Right ventricle myocardium inferior (tissue), 1 donor: Measurements from ENCODE around the gene PRR5. TPM values are rescaled to one million over a fixed set of nuclear protein-coding genes. Genes with fewer than 3 reads are reported as not detected.
A peak's percentile ranks its signal among the peaks of the same experiment; 100 is the strongest.
"Not testable (repeated sequence)": the region's sequence is repeated elsewhere in the genome, so short reads cannot be mapped to it uniquely, and the experiment has no call there.

Experiments
- ATAC-seq: fragments of 200-7000 bp; cut with Tn5 transposase; one replicate; pipeline ENCODE4 v1.9.1; 2020; ENCODE audit warnings: mild to moderate bottlenecking, moderate library complexity
- DNase-seq: peaks from one replicate; pipeline ENCODE4 v3.0.0; 2021; ENCODE audit errors: missing footprints
- intact Hi-C: fragments of 100-400 bp; cut with DNase I; formaldehyde crosslinking; loops from one replicate; pipeline ENCODE4 v1.11.0; 2022
- long read RNA-seq: library from polyadenylated mRNA; unstranded; transcript quantifications from one replicate; pipeline ENCODE4 v2.0.0, GENCODE V29; 2021
- total RNA-seq: library from RNA; stranded (reverse); fragmentation: NEBNext Ultra II Directional; extraction: Animal tissue kit (Norgen Biotek cat#: 25700); gene quantifications from one replicate; pipeline ENCODE4 v1.2.1, GENCODE V29; 2021
- donor health status: DM: no; HTN: yes; CAD: no; lungs with severe emphysema.

Gene PRR5, protein sequence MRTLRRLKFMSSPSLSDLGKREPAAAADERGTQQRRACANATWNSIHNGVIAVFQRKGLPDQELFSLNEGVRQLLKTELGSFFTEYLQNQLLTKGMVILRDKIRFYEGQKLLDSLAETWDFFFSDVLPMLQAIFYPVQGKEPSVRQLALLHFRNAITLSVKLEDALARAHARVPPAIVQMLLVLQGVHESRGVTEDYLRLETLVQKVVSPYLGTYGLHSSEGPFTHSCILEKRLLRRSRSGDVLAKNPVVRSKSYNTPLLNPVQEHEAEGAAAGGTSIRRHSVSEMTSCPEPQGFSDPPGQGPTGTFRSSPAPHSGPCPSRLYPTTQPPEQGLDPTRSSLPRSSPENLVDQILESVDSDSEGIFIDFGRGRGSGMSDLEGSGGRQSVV
- 2.9 TPM for total RNA-seq
- long read RNA-seq, partial matches to known transcripts = 0 of 1 reads
- long read RNA-seq, other reads (novel, unspliced or antisense) = 1 of 1 reads

DNA sequence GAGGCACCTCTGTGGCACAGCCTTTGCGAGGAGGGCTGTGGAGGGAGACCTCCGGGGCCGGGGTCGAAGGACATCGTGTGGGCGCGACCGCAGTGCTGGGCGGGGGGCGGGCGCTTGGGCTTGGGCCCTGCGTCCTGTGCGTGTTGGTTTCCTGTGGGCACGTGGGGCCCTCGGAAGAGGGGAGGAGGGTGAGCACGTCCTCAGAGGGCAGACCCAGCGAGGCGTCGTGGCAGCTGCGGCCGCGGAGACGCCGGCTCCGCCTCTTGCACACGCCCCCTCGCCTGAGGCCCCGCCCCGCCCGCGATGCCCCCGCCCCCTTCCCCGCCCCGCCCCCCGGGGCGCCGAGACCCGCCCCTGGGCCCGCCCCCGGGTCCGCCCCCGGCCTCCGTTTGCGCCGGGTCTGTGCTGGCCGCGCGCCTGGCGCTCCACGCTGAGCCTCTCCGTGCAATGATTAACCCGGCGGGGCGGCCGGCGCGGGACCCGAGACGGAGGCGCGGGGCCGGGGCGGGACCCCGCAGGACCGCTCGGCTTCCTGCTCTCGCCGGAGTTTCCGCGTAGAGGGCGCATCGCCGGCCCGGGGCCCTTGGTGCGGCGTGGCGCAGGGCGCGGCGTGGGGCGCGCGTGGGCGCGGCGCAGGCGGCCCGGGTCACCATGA lies at the start of gene PRR5:
PRR5 (plus strand) TSS at position 381 of the 655 bp plus-strand sequence; CDS start at position 652, 271 bp downstream.
- intact Hi-C loops = no loop called here
- DNase-seq (peak; percentile 90), ATAC-seq (peak; percentile 79)

DNA sequence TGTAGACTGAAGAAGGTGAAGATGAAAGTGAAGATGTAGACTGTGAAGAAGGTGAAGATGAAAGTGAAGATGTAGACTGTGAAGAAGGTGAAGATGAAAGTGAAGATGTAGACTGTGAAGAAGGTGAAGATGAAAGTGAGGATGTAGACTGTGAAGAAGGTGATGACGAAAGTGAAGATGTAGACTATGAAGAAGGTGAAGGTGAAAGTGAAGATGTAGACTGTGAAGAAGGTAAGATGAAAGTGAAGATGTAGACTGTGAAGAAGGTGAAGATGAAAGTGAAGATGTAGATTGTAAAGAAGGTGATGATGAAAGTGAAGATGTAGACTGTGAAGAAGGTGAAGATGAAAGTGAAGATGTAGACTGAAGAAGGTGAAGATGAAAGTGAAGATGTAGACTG lies 49.1 kb upstream of the PRR5 start:
- intact Hi-C loops, ATAC-seq, DNase-seq: not testable (repeated sequence)

DNA sequence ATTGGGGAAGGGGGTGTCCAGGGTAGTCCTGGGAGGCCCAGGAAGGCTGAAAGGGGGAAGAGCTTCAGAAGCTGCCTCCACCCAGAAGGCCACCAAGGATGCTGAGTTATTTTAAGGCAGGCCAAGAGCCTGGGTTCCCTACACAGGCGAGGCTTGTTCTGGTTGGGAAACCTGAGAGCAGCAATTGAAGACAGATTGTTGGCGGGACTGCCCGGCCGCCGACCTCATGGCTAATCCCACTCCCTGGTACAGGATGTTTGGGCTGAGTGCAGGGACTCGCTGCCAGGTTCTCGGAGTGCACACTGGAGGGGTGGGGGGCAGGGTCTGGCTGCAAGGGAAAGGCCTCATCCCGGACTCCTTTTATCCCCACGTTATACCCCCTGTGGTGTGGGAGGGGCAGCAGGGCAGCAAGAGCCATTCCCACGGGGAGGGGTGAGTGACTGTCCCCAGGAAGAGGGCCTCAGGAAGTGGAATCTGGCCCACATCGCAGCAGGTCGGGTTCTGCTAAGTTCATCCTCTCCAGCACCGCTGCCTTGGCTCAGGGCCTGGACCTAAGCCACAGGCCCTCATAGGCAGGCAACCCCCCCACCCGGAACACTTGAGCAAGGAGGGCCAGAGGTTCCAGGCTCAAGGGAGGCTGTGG lies 43.6 kb upstream of the PRR5 start:
- no peak for DNase-seq
- peak; percentile 83 for ATAC-seq
- intact Hi-C loops = no loop called here

DNA sequence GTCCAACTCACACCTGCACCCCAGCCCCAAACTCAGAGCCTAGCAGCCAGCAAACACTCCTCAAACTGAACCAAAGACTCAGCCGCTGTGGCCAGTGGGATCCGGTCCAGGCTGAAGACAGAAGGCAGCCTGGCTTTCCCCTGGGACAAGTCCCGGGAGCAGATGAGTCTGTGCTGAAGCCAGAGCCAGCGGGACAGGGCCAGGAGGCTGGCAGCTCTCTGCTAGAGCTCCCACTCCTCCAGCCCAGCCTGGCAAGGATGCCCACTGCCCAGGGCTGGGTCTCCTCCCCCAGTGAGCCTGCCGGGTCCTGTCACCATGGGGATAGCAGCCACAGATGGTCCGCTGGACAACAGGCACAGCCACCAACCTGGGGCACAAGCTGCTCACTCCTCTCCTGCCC lies 42.9 kb upstream of the PRR5 start:
- no peak for DNase-seq
- peak; percentile 58 for ATAC-seq
- intact Hi-C loops = no loop called here

DNA sequence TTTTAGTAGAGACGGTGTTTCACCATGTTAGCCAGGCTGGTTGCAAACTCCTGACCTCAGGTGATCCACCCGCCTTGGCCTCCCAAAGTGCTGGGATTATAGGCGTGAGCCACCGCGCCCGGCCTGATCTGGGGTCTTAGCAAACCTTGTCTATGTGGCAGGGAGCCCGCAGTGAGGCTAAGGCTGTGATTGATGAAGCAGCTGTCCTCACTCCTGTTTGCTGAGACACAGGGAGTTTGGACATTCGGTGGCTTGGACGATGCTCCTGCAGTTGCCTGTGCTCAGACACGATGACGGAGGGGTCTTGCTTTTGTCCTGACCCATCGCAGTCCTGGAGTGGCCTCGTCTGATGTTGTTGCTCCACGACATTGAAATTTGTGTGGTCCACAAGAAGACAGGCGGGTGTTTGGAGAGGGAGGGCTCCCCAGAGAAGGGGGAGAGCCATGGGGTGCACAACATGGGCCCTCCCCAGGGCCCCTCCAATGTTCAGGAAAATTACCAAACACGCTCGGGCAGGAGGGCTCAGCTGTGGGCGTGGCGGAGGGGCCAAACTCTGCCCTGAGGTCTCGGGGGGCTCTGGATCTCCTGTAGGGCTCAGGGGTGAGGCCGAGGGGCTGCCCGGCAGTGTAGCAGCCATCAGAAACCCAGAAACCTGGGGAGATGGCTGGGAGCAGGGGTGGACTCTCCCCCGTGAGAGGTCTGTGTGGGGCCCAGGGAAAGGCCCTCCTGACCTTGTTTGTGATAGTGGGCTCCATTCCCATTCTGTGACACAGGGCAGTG lies 41.8 kb upstream of the PRR5 start:
- DNase-seq (no peak), ATAC-seq (no peak)
- intact Hi-C loops = no loop called here

DNA sequence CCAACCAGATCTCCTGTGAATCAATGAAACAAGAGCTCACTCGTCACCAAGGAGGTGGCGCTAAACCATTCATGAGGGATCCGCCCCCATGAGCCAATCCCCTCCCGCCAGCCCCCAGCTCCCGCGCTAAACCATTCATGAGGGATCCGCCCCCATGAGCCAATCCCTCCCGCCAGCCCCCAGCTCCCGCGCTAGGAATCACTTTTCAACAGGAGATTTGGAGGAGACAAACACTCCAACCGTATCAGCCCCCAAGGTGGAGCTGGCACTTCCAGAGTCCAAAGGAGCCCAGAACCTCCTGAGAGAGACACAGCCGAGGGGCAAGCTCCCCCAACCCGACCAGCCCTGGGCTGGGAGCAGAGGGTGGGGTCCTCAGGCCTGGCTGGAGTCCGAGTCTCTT lies 40.9 kb upstream of the PRR5 start:
- DNase-seq (no peak), ATAC-seq (no peak)
- intact Hi-C loops = no loop called here

DNA sequence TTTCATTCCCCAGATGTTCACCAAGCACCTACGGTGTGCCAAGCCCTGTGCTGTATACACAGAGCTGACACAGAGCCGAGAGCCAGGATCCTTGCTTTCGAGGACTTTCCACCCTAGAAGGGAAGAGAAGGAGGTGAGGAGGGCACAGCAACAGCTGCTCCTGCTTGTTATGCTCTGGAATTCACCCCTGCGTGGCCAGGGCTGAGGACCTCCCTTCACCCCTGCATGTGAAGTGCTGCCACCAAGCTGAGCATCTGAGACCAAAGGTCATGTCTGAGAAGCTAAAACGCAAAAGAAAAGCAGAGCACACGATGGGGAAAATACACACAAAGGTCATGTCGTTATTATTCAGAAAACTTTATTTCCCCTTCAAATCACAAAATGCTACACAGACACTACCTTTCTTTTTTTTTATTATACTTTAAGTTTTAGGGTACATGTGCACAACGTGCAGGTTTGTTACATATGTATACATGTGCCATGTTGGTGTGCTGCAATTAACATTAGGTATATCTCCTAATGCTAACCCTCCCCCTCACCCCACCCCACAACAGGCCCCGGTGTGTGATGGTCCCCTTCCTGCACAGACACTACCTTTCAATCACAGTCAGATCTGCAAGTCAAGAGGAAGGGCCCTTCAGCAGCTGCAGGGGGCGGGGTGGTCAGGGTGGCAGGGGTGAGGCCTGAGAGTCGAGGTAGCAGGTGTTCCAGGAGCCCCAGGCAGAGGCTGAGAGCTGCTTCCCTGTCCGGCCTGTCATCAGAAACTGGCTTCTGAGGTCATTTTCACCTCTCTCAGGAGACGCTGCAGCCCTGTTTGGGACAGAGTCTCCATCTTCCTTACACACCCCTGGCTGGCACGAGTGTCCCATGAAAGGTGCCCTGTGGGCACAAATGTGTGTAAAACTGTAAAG lies 40.1 kb upstream of the PRR5 start:
- no peak for DNase-seq
- intact Hi-C loops = no loop called here
- ATAC-seq = no peak

DNA sequence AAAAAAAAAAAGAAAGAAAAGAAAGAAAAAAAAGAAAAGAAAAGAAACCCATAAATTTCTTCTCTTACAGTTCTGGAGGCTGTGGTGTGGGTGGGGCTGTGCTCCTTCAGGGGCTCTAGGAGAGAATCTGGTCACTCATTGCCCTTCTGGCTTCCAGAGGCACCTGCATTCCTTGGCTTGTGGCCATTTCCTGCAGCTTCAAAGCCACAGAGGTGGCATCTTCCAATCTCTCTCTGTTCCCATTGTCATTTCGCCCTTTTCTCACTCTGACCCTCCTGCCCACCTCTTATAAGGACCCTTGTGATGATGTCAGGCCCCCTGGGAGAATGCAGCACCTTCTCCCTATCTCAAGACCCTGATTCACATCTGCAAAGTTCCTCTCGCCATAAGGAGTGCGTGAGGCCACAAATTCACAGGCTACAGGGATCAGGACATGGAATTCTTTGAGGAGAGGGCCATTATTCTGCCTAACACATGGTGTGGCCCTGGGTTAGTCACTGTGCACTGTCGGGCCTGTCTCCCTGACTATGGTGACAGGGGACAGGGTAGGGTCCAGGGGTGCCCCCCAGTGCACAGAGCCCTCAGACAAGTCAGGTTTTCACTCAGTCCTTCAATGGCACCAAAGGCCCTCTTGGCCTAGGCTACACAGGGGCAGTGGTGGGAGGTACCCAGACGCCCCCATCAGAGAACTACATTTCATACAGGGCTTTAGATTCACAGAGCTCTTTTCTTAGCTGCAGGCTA lies 38.6 kb upstream of the PRR5 start:
- ATAC-seq (no peak), DNase-seq (no peak)
- intact Hi-C loops = no loop called here

DNA sequence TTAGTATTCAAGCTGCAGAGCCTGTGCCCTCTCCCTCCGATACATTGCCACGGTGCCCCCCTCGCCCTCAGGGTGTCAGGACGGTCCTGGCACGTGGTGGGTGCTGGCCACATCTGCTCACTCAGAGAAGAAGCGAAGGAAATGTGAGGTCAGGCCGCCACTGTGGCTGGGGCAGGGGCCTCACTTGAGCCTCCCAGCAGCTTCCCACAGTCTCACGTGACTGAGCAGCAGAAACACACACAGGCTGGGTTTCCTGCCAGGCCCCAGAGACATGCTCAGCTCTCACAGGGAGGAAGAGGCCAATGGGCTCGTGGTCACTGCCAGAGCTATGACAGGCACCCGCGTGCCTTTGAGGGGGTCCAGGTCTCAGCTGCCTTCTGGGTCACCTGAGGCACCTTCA lies 37.9 kb upstream of the PRR5 start:
- intact Hi-C loops = no loop called here
- DNase-seq = peak; percentile 81
- ATAC-seq = peak; percentile 59

DNA sequence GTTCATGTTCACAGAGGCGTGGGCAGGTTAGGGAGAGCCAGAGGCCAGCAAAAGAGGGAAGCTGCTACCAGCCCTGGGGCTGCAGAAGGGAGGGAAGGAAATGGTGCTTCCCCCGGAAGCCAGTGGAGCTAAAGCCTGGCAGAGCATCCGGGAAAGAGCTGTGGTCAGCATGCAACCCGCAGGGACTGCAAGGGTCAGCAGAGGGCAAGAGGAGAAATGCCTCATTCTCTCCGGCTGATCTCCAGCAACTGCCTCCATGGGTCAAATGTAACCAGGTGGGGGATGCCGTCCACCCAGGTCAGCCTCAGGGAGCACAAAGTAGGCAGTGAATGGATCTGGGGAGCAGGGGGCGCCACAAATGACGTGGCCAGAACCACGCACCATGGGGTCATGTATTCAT lies 36.9 kb upstream of the PRR5 start:
- ATAC-seq (peak; percentile 34), DNase-seq (peak; percentile 74)
- intact Hi-C loops = no loop called here

DNA sequence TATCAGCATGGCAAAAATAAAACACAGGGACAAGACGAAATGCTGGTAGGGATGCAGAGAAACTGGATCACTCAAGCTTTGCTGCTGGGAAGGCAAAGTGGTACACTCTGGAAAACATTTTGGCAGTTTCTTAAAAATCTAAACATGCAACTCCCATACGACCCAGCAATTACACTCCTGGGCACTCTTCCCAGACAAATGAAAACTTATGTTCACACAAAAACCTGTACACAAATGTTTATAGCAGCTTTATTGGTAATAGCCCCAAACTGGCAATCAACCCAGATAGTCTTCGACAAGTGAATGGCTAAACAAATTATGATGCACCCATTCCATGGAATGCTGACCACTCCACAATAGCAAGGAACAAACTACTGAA lies 35.8 kb upstream of the PRR5 start:
- ATAC-seq = no peak
- intact Hi-C loops = no loop called here
- DNase-seq = no peak

DNA sequence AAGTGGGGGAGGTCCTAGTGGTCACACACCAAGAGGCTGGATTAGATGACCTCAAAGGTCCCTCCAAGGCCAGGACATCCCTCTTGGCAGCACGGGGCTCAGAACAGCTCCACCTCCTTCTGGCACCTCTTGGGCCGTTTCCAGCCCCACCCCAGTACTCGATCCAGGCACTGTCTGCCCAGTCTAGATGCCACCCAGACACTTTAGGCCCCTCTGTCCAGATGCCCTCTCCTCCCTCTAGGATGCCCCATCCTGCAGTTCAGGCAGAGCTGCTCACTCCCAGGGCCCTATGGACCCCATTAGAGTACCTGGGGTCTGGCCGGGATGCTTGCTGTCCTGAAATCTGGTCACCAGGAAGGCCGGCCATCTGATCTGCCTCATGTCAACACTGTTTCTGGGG lies 34.7 kb upstream of the PRR5 start:
- intact Hi-C loops = no loop called here
- ATAC-seq = no peak
- peak; percentile 68 for DNase-seq

DNA sequence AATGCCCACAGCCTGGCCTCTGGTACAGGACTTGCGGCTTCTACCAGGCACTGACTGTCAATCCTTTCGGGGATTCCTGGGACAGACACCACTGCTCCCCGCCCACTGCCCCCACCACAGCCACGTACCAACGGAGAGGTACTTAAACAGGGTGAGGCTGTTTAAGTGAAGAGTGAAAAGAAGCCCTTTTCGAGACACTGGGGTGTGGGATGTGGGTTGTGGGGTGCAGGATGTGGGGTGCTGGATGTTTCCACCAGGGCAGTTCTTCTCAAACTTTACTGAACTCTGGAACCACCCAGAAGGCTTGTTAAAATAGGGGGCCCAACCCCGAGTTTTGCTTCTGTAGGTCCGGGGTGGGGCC lies 34.2 kb upstream of the PRR5 start:
- intact Hi-C loops = no loop called here
- DNase-seq (no peak), ATAC-seq (no peak)

DNA sequence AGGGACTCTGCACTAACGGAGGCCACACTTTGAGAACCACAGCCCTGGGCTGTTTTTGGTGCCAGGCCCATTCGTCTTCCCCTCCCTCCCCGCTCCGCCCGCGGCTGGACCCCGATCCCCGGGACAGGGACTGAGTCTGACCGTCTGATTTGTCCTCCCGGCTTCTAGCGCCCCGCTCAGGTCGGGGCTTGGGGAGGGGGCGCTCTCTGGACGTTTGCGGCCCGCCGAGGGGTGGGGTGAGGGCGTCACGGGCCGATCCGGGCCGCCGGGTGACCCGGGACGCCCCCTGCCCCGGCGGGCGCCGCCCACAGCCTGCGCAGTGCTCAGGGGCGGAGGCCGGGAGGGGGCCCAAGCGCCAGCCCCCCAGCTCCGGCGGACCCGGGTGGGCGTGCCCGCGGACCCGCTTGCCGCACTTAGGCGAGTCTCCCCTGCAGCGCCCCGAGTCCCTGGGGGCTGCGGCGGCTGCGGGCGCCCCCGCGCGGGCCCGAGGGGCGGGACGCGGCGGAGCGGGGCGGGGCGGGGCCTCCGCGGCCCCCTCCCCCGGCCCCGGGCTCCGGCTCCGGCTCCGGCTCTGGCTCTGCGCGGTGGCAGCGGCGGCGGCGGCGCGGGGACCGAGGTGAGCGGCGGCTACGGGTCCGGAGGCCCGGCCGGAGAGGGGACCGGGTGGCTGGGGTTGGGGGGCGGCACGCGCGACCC lies 33.7 kb upstream of the PRR5 start:
- DNase-seq = peak; percentile 75
- intact Hi-C loops = no loop called here
- ATAC-seq = peak; percentile 40

DNA sequence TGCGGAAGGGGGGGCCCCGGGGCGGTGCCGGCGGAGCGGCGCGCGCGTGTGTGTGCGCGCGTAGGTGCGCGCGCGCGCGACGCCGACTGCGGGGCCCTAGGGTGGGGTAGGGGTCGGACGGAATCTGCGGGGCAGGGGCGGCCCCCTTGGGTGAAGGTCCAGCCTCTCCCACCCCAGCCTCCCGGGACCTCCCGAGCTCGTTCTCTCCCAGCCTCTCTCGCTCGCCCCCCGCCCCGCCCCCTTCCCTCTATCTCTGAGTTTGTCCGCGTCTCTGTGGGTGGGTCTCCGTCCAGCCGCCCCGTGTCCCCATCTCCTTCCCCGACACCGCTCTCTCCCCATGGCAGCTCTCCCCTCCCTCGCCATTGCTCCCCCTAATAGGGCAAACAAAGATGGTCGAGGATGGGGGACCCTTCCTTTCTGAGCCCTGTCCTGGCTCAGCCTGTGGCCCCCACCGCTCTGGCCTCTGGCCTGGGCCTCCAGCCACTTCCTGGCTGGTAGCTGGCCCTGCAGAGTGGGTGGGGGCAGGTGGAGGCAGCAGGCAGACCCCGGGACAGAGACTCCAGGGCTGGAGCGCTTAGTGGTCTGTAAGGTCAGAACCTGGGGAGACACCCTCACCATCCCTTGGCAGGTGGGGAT lies 33.0 kb upstream of the PRR5 start:
- ATAC-seq (no peak), DNase-seq (no peak)
- intact Hi-C loops = no loop called here

DNA sequence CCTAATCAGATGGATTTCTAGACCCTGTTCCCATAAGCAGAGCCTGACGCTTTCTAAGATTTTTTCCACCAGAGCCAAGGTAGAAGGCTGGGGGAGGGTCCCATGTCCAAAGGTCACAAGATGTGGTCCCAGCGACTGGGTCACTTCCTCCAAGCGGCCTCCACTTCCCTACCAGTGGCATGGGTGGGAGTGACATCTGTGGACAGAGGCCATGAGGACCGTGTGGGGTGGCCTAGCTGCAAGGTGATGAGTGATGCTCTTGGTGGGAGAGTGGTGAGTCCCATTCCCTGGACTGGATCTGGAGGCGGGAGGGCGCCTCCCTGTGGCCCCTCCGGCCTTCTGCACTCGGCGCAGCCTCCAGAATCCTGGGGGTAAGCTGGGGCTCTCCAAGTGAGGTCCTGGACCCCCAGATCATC lies 32.4 kb upstream of the PRR5 start:
- intact Hi-C loops = no loop called here
- ATAC-seq = no peak
- DNase-seq = no peak
